Right hindlimb (tissue), 1 donor: ENCODE data around the gene TCTN3.
"Not testable (repeated sequence)": the region's sequence is repeated elsewhere in the genome, so short reads cannot be mapped to it uniquely, and the experiment has no call there.

Source experiments
- DNase-seq: peaks from one replicate; pipeline ENCODE4 v3.0.0-alpha.2; 2018

The TCTN3 gene

GRCh38 chr10:95693668-95694534 lies at the start of gene TCTN3:
Gene TCTN3 (minus strand): TSS chr10:95693927. CDS start chr10:95693899, 28 bp downstream.
- DNase-seq: peak; percentile 98

GRCh38 chr10:95742962-95743535 lies 49.3 kb upstream of the TCTN3 start:
- no peak for DNase-seq

GRCh38 chr10:95742485-95742884 lies 48.8 kb upstream of the TCTN3 start:
- DNase-seq: peak; percentile 68

- peak; percentile 72 for DNase-seq
Measured at GRCh38 chr10:95741807-95742467, 48.2 kb upstream of the TCTN3 start.

- no peak for DNase-seq
Measured at GRCh38 chr10:95739056-95739455, 45.3 kb upstream of the TCTN3 start.

GRCh38 chr10:95732907-95733306 lies 39.2 kb upstream of the TCTN3 start:
- not testable (repeated sequence) for DNase-seq

- no peak for DNase-seq
Measured at GRCh38 chr10:95730233-95730632, 36.5 kb upstream of the TCTN3 start.

GRCh38 chr10:95729323-95730055 lies 35.8 kb upstream of the TCTN3 start:
- no peak for DNase-seq

GRCh38 chr10:95728526-95728925 lies 34.8 kb upstream of the TCTN3 start:
- no peak for DNase-seq

- DNase-seq: not testable (repeated sequence)
Measured at GRCh38 chr10:95722496-95722895, 28.8 kb upstream of the TCTN3 start.

- not testable (repeated sequence) for DNase-seq
Measured at GRCh38 chr10:95720745-95721144, 27.0 kb upstream of the TCTN3 start.

- DNase-seq: no peak
Measured at GRCh38 chr10:95716866-95717265, 23.1 kb upstream of the TCTN3 start.

GRCh38 chr10:95716466-95716865 lies 22.7 kb upstream of the TCTN3 start:
- no peak for DNase-seq

GRCh38 chr10:95711492-95711891 lies 17.8 kb upstream of the TCTN3 start:
- DNase-seq: no peak

- DNase-seq: no peak
Measured at GRCh38 chr10:95706990-95707389, 13.3 kb upstream of the TCTN3 start.

GRCh38 chr10:95706573-95706972 lies 12.8 kb upstream of the TCTN3 start:
- DNase-seq: no peak

GRCh38 chr10:95698415-95698814 lies 4.7 kb upstream of the TCTN3 start:
- DNase-seq: no peak

GRCh38 chr10:95697429-95697828 lies 3.7 kb upstream of the TCTN3 start:
- DNase-seq: no peak

- DNase-seq: no peak
Measured at GRCh38 chr10:95694665-95695064, 938 bp upstream of the TCTN3 start.

- no peak for DNase-seq
Measured at GRCh38 chr10:95693071-95693667, 558 bp downstream of the TCTN3 start.

GRCh38 chr10:95691281-95691680 lies 2.4 kb downstream of the TCTN3 start:
- no peak for DNase-seq

- DNase-seq: no peak
Measured at GRCh38 chr10:95688648-95689047, 5.1 kb downstream of the TCTN3 start.

GRCh38 chr10:95683966-95684365 lies 9.8 kb downstream of the TCTN3 start:
- DNase-seq: no peak
